ENCODE measurements around the gene CCN5.

CCN5 gene

DNA sequence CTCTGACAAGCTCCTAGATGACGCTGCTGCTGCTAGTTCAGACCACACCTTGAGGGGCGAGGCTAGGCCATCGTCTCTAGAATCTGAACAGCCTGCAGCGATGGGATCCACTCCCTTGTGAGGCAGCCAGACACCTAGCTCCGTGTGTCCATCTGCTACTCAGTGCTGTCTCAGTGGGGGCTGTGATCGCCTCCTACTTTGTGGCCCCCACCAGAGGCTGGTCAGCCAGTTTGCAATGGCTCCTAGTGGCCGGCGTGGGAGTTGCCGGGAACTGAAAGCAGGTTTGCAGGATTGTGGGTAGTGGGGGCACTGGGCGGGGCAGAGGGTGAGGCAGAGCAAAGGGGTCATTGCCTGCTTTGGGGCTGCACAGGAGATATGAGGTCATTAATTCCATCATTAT lies 2.8 kb downstream of the CCN5 start:
- Histone ChIP-seq H3K4me3 (ENCODE audit: insufficient read depth, low read length, poor library complexity, severe bottlenecking) (no peak overlapping the region), H3K27ac (ENCODE audit: low read depth, low read length) (no peak overlapping the region), H3K4me2 (ENCODE audit: low read depth, low read length, poor library complexity, severe bottlenecking) (no peak overlapping the region), H3K27me3 (ENCODE audit: low read length) (no peaks in the 10 kb centered on the region), H3K9me3 (ENCODE audit: insufficient read depth, low read length) (no peaks in the 10 kb centered on the region), H2AFZ (ENCODE audit: low read depth, low read length, severe bottlenecking) (no peak overlapping the region), H3K36me3 (ENCODE audit: low read length) (no peaks in the 10 kb centered on the region), H3K79me2 (ENCODE audit: insufficient read depth, low read length) (no peaks in the 10 kb centered on the region), H3K9me2 (replicated peaks; ENCODE audit: insufficient read depth, low read length) (no peaks in the 10 kb centered on the region), H3K9ac (ENCODE audit: low read length) (no peak overlapping the region), H3F3A (ENCODE audit: insufficient read depth) (no peaks in the 10 kb centered on the region), H4K20me1 (ENCODE audit: low read depth, low read length) (no peaks in the 10 kb centered on the region)
- TF ChIP-seq EZH2phosphoT487 (conservative IDR thresholded peaks at IDR 0.05; ENCODE audit: low read length), result no peak
- TF ChIP-seq, protein P1, sequence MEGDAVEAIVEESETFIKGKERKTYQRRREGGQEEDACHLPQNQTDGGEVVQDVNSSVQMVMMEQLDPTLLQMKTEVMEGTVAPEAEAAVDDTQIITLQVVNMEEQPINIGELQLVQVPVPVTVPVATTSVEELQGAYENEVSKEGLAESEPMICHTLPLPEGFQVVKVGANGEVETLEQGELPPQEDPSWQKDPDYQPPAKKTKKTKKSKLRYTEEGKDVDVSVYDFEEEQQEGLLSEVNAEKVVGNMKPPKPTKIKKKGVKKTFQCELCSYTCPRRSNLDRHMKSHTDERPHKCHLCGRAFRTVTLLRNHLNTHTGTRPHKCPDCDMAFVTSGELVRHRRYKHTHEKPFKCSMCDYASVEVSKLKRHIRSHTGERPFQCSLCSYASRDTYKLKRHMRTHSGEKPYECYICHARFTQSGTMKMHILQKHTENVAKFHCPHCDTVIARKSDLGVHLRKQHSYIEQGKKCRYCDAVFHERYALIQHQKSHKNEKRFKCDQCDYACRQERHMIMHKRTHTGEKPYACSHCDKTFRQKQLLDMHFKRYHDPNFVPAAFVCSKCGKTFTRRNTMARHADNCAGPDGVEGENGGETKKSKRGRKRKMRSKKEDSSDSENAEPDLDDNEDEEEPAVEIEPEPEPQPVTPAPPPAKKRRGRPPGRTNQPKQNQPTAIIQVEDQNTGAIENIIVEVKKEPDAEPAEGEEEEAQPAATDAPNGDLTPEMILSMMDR (IDR thresholded peaks at IDR 0.05; ENCODE audit: insufficient read depth, low read length, poor library complexity, severe bottlenecking), result no peak

- Histone ChIP-seq H3K27ac (ENCODE audit: low read depth, low read length) (no peak overlapping the region), H3K79me2 (ENCODE audit: insufficient read depth, low read length) (no peaks in the 10 kb centered on the region), H3K4me2 (ENCODE audit: low read depth, low read length, poor library complexity, severe bottlenecking) (no peak overlapping the region), H3F3A (ENCODE audit: insufficient read depth) (no peaks in the 10 kb centered on the region), H3K27me3 (ENCODE audit: low read length) (no peaks in the 10 kb centered on the region), H3K9me3 (ENCODE audit: insufficient read depth, low read length) (no peaks in the 10 kb centered on the region), H4K20me1 (ENCODE audit: low read depth, low read length) (no peaks in the 10 kb centered on the region), H3K36me3 (ENCODE audit: low read length) (no peaks in the 10 kb centered on the region), H2AFZ (ENCODE audit: low read depth, low read length, severe bottlenecking) (no peak overlapping the region), H3K4me3 (ENCODE audit: insufficient read depth, low read length, poor library complexity, severe bottlenecking) (no peak overlapping the region), H3K9me2 (replicated peaks; ENCODE audit: insufficient read depth, low read length) (no peaks in the 10 kb centered on the region), H3K9ac (ENCODE audit: low read length) (no peak overlapping the region)
- TF ChIP-seq EZH2phosphoT487 (conservative IDR thresholded peaks at IDR 0.05; ENCODE audit: low read length), result no peak
- TF ChIP-seq, protein P1 (IDR thresholded peaks at IDR 0.05; ENCODE audit: insufficient read depth, low read length, poor library complexity, severe bottlenecking), result no peak
These were observed 4.7 kb downstream of the CCN5 start for GRCh38 chr20:44719841-44720240.

GRCh38 chr20:44720621-44720996 lies 5.4 kb downstream of the CCN5 start:
- no peak overlapping the region for H3K4me3 ChIP-seq (ENCODE audit: insufficient read depth, low read length, poor library complexity, severe bottlenecking)
- TF ChIP-seq, protein P1 (IDR thresholded peaks at IDR 0.05; ENCODE audit: insufficient read depth, low read length, poor library complexity, severe bottlenecking), result no peak
- TF ChIP-seq EZH2phosphoT487 (conservative IDR thresholded peaks at IDR 0.05; ENCODE audit: low read length), result no peak
- H3K9me3 ChIP-seq (ENCODE audit: insufficient read depth, low read length), result no peaks in the 10 kb centered on the region
- no peak overlapping the region for H2AFZ ChIP-seq (ENCODE audit: low read depth, low read length, severe bottlenecking)
- H3K4me2 ChIP-seq (ENCODE audit: low read depth, low read length, poor library complexity, severe bottlenecking), result no peak overlapping the region
- no peaks in the 10 kb centered on the region for H3K79me2 ChIP-seq (ENCODE audit: insufficient read depth, low read length)
- no peaks in the 10 kb centered on the region for H3K9me2 ChIP-seq (replicated peaks; ENCODE audit: insufficient read depth, low read length)
- no peaks in the 10 kb centered on the region for H4K20me1 ChIP-seq (ENCODE audit: low read depth, low read length)
- H3K36me3 ChIP-seq (ENCODE audit: low read length), result no peaks in the 10 kb centered on the region
- H3F3A ChIP-seq (ENCODE audit: insufficient read depth), result no peaks in the 10 kb centered on the region
- no peak overlapping the region for H3K27ac ChIP-seq (ENCODE audit: low read depth, low read length)
- H3K9ac ChIP-seq (ENCODE audit: low read length), result no peak overlapping the region
- H3K27me3 ChIP-seq (ENCODE audit: low read length), result no peaks in the 10 kb centered on the region
